Hair follicular keratinocyte (primary cell): Measurements from ENCODE around the gene RGS9. TPM values are rescaled to one million over a fixed set of nuclear protein-coding genes. Genes with fewer than 3 reads are reported as not detected.

Source experiments
- total RNA-seq: library from RNA; depleted of rRNA; stranded (reverse); fragments of >200 nt; gene quantifications from 2 replicates; pipeline ENCODE4 v1.2.3, GENCODE V29; 2015

The RGS9 gene
- 0.86 and 2.0 TPM in 2 replicates for total RNA-seq

GRCh38 chr17:65137021-65137939 lies at the start of gene RGS9:
RGS9 (plus strand) TSS chr17:65137370; CDS start chr17:65137541, 171 bp downstream.

Other genes with a start within 250 kb of the RGS9 start
- gene LRRC37A3, start 217.9 kb upstream of the RGS9 start, total RNA-seq, result 2.7 and 3.0 TPM in 2 replicates
- 28.4 and 28.5 TPM in 2 replicates for gene GNA13, start 80.6 kb upstream of the RGS9 start, total RNA-seq